Measurements from ENCODE around the gene RBBP5.
"Not testable (repeated sequence)": the region's sequence is repeated elsewhere in the genome, so short reads cannot be mapped to it uniquely, and the experiment has no call there.

RBBP5 gene, protein sequence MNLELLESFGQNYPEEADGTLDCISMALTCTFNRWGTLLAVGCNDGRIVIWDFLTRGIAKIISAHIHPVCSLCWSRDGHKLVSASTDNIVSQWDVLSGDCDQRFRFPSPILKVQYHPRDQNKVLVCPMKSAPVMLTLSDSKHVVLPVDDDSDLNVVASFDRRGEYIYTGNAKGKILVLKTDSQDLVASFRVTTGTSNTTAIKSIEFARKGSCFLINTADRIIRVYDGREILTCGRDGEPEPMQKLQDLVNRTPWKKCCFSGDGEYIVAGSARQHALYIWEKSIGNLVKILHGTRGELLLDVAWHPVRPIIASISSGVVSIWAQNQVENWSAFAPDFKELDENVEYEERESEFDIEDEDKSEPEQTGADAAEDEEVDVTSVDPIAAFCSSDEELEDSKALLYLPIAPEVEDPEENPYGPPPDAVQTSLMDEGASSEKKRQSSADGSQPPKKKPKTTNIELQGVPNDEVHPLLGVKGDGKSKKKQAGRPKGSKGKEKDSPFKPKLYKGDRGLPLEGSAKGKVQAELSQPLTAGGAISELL

DNA sequence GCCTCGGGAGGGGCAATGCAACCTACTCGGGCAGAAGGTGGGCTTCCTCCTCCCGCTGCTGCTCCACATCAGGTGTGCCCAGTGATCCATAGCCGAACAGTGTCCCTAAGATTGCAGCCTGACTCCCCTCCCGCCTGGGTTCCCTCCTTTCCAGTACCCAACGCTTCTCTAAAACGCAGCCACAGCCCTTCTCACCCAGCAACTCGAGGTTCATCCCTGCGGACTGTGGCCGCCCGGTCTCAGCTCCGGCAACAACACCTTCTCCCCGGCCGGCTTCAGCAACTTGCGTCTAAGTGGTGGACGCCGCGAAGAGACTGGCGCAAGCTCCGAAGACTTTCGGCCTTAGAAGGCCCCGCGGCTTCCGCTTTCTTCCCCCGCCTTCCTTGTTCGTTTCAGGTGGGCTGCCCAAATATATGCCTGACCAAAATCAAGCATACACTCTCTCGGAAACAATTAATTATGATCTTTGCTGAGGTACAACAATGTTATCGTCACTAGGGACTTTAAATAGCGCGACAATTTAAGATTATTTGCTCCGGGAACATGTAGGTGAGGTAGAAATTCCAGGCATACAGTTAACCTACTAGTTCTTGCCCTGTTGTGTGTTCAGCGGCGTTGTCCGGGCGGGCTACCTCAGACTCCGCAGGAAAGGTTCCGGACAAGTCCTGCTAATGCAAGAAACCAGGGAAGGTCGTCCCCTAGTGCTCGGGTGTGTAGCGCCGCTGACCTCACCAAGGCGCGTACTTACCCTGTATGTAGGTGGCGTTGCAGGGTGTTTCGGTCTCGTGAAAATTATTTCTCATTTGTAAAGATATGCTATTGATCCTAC is at the start of gene RBBP5:
Gene RBBP5 (minus strand): TSS at position 319 of the 829 bp plus-strand sequence. CDS start 105 bp downstream, at position 214.
- peak; percentile 97 for DNase-seq

DNA sequence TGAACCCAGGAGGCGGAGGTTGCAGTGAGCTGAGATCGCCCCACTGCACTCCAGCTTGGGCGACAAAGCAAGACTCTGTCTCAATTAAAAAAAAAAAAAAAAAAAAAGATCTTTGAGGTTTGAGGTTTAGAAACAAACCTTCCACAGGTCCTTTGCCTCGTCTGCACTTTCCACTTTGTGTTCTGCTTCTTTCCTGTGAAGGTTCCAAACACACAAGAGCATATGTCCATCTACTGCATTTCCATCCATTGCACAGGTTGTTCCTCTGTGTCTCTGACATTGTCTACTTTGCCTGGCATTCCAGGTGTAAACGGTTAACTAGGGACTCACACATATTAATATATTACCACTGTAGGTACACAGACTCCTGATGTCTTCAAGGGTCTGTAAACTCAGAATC is 49.6 kb upstream of the RBBP5 start:
- DNase-seq: no peak

DNA sequence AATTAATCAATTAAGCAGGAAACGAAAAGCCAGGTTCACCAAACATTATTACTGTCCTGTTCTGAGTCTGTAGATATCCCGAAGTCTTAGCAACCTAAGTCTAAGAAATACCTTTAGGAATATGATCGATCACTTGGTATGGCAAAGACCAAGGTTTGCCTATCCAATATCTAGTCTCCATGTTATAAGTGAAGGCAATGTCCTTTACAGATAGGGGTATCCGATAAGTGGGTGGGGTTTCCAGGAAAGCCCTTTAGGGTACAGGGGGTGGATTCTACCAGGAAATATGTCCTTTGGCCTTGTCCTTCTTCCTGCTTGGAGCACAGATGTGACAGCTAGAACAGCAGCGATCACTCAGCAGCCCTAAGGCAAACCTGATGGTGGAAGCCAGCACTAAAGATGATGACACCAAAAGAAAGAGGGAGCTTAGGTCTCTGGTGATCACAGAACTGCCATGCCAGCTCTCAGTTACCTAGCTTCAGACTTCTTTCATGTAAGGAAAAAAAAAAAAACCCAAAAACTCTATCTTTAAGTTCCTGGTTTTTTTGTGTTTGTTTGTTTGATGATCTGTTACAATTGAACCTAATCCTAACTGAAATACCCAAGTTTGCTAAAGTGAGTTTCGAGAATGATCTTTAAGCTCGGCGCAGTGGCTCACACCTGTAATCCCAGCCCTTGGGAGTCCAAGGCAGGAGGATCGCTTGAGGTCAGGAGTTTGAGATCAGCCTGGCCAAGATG is 48.9 kb upstream of the RBBP5 start:
- DNase-seq: no peak

DNA sequence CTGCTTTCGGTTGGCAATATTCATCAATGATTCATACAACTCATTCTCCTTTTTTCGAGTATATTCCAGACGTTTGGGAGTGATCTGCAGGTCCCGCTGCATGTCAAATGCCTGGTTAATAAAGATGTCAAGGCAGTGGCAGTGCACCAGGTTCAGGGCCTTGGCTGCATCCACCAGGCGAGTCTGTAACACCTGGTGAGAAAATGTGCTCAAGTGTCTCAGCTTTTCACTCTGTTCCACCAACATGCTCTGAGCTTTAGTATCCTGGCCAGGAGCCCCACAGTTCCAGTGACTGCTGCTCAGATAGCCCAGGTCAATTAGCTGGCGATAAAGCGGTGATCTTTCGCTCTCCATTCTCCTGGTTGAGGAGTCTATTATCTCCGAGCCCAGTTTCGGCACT is 47.5 kb upstream of the RBBP5 start:
- DNase-seq: no peak

DNA sequence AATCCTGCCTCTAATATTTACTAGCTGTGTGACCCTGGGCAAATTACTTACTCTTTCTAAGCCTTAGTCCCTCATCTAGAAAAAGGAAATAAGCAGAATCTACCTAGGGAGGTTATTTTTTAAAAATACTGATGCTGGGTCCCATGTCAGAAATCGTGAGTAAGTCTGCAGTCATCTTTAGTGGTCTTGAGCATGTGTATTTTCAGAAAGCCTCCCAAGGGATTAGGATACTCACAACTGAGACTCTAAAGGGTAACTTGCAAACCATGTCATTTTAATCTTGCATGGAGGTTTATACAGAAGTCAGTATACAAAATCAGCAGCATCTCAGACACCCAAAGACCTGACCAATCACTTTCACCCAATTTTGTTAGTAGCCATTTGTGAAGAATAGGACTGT is 46.5 kb upstream of the RBBP5 start:
- no peak for DNase-seq

DNA sequence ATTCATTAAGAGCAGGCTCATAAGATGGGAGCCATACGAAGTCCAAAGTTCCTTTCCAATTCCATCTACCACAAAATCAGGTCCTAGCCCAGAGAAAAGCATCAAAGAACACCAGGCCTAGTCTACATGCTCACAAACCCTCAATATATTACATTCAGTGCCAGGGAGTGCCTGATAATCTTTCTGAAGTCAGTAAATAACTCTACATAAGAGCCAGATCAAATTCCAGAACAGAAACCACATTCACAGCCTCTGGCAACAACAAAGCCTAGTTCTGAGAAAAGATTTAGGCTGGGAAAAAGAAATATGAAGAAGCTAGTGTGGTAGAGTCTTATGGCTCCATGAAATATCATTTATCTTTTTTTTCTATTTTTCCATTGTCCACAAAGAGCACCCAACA is 40.5 kb upstream of the RBBP5 start:
- DNase-seq: no peak

DNA sequence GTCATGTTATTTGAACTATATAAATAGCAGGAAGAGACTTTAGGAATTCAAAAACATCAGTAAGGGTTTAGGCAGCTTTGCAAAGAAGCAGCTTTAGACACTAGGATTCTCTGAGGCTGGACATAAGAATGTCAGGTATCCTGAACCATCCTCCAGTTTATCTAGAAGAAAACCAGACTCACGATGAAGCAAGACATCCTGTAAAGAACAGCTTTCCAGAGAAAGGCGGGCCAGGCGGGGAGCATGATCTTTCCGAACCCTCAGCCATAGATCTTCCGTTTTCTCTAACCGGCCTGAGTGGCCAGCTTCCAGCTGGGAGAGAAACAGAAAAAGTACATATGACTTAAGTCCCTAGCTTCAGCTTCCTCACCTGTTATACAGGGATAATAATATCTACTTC is 39.3 kb upstream of the RBBP5 start:
- no peak for DNase-seq

DNA sequence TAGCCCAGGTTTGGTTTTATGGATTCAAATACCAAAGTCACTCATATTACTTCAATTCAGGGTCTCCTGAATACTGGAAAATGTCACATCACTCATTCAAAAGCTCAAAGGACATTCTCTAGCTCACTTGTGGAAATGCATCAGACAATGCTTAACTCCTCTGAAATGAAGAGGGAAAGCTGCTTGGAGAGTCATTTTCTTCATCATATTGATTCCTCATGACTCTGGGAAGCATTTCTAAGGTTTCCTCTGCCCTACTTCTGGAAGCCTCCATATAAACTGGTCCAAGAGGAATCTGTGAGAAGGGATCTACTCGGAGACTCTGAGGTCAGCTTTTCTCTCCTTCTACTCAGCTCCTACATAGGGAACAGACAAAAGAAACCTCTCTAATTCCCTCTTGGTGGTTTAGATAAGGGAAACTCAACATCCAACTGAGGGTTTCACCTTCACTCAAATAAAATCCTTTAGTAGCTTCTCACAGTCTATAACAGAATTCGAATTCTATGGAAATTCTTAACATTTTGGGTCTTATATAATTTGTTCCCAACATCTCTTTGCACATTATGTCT is 36.4 kb upstream of the RBBP5 start:
- no peak for DNase-seq

DNA sequence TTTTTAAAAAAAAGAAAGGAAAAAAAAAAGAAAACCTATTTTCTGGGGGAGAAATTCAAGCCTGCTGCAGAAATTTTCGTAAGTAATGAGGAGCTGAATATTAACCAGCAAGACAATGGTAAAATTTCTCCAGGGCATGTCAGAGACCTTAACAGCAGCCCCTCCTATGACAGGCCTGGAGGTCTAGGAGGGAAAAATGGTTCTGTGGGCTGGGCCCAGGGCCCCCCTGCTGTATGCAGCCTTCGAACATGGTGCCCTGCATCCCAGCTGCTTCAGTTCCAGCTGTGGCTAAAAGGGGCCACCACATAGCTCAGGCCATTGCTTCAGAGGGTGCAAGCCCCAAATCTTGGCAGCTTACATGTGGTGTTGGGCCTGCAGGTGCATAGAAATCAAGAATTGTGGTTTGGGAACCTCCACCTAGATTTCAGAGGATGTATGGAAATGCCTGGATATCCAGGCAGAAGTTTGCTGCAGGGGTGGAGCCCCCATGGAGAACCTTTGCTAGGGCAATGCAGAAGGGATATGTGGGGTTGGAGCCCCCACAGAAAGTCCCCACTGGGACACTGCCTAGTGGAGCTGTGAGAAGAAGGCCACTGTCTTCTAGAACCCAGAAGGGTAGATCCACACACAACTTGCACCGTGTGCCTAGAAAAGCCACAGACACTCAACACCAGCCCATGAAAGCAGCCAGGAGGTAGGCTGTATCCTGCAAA is 34.0 kb upstream of the RBBP5 start:
- DNase-seq: not testable (repeated sequence)

DNA sequence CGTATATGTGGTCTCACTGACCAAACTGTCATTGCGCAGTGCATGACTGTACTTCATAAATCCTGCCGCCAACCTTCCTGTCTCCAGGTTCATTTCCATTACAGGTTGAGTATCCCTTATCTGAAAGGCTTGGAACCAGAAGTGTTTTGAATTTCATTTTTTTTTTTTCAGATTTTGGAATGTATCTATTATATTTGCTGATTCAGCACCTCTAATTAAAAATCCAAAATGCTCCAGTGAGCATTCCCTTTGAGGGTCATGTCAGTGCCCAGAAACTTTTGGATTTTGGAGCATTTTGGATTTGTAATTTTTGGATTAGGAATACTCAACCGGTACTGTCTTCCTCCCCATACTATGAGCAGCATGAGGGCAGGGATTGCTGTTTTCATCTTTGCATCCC is 30.7 kb upstream of the RBBP5 start:
- DNase-seq: no peak

DNA sequence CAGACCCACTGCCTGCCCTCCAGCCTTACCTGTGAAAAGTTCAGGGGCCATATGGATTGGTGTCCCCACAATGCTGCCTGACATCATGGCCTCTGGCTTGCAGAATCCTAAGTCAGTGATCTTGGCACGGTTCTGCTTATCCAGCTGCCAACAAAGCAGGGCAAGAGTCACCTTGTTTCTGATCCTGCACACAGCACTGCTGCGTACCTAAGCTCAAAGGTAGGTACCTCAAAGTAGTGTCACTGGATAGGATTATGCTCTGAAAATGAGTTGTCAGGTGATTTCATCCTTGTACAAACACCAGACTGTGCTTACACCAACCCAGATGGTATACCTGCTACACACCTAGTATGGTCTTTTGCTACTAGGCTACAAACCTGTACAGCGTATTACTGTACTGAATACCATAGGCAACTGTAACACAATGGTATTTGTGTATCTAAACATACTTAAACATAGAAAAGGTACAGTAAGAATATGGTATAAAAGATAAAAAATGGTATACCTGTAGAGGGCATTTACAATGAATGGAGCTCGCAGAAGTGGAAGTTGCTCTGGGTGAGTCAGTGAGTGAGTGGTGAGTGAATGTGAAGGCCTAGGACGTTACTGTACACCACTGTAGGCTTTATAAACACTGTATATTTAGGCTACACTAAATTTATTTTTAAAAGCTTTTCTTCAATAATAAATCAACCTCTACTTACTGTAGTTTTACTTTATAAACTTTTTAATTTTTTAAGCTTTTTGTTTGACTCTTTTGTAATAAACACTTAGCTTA is 29.1 kb upstream of the RBBP5 start:
- no peak for DNase-seq

DNA sequence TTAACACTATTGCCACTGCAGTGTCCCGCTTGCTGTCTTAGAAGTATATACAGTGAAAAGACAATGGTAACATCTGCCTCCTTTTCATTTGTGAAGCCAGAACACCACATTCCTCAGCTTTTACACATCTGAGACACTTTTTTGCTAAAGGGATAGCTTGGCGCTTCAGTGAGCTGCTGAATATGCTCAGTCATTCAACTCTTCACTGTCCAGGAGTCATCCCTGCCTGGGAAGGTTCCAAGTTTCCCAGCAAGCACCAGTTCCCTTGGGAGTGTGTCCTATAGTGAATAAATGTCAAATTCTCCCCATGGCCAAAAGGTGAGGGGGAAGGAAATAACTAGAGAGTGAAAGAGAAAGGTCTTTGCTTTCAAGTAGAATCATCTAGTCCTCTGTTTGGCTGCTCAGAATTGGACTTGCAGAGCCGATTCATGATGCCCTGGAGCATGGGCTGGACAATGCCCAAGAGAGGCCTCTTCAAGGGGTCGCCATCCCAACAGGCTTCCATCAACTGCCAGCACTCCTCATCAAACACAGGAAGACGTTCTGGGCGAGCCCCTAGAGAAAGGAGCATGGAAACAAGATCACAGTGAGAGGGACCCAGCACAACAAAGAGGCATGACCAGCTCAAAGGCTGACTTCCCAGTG is 25.5 kb upstream of the RBBP5 start:
- DNase-seq: no peak

DNA sequence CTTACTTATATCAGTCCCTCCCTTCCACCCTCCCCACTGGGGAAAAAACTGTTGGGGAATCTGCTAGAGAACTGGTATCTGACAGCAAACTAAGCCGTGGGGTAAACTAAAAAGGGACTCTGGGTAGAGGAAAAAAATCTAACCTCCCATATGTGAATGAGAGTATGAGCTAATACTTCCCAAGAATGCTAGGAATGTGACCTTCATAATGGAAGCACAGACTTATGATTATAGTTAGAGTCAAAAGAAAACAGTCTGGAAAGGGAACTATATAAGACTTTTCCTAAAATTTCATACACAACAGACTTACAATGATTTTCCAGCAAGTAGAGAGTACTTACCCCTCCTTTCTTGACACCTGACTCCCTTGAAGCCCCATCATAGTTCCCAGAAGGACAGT is 23.0 kb upstream of the RBBP5 start:
- no peak for DNase-seq

DNA sequence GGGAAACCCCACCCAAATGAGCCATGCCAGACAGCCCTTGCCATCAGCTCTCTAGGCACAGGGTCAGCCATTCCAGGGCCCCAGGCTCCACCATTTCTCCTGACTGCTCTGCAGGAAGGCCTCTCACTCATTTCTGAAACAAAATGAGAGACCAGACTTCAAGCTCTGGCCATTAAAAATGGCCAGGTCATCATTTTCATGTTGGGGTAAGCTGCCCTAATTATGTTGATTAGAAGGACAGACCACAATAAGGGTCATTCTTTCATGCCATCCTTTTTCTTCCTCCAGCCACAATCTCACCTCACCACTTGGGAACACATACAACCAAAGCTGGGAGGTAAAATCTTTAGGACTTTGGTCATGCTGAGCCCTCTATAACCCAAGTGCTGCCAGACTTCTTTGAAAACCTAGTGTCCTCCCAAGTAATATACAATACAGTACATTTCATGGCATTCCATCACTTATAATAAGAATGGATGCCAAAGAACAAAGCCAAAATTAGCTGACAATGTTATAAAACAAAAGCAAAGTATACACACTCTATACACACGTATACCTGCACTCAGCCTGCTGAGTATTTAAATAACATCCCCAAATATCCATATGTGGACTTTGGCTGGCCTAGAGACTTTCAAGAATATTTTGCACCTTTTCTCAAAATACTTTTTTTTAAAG is 22.4 kb upstream of the RBBP5 start:
- DNase-seq: no peak

DNA sequence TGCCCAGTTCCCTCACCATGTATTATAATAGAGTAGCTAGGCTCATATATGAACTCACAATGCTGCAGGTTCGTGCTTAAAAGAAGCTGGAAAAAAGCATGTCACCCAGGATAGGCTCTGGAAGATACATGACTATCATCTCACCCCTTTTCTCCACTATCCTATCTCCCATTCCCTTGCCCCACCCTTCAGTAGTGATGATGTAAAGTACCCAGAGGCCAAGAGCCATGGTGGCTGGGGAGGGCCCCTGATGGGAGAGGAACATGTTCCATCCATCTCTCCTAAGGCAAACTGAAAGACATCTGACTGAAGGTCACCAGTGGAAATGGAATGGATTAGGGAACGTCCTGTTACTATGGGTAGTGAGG is 20.3 kb upstream of the RBBP5 start:
- no peak for DNase-seq

DNA sequence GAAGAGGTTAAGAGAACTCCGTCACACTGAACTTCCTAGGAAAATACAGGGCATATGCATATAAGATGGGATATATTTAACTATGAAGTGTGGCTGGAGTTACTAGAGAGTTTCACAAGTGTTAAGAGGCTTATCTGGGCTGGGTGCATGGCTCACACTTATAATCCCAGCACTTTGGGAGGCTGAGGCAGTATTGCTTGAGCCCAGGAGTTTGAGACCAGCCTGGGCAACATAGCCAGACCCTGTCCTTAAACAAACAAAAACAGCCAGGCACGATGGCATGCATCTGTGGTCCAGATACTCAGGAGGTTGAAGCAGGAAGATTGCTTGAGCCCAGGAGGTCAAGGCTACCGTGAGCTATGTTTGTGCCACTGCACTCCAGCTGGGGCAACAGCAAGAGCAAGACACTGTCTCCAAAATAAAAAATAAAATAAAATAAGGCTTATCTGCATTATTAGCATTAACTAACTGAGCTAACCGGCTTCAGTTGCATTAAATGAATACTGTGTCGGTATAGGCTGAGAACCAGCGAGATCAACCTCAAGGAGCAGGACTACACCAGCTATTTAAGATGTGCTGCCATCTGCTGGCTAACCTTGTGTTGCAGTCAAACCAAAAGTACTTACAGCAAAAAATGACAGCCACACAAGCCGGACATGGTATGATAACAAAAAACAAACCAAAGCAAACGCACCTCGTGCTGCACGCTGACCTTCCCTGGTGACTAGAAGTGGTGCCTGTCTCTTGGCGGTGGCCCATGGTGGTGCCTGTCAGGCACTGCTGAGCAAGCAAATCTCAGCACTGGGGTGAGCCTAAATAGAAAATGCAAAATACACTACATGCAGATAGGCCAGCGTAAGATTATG is 19.7 kb upstream of the RBBP5 start:
- DNase-seq: peak; percentile 77

DNA sequence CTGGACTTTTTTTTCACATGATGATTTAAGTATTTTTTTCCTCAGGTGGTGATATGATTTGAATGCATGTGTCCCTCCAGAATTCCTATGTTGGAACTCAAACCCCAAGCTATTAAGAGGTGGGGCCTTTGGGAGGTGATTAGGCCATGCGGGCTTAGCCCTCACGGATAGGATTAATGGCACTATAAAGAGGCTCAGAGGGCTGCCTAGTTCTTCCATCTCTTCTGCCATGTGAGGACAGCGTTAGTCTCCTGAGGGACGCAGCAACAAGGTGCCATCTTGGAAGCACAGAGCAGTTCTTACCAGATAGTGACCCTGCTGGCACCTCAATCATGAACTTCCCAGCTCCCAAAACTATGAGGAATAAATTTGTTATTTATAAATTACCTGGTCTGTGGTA is 18.3 kb upstream of the RBBP5 start:
- DNase-seq: no peak

DNA sequence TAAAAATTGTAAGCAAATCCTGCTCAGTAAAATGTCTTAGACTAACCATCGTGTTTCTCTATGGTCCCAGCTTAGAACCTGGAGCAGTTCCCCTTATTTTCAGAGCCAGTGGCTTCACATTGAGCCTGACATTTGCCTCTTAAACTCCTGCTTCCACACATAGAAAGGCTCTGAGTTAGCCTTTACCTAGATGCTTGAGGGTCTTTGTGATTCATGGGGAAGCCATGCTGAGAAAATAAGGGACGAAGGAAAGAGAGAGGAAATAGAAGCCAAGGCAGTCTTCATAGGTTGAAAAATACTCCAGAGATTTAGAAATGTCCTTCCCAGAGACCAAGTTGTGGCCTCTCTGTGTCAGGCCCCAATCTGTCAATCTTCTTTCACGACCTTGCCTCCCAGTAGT is 16.1 kb upstream of the RBBP5 start:
- DNase-seq: no peak

DNA sequence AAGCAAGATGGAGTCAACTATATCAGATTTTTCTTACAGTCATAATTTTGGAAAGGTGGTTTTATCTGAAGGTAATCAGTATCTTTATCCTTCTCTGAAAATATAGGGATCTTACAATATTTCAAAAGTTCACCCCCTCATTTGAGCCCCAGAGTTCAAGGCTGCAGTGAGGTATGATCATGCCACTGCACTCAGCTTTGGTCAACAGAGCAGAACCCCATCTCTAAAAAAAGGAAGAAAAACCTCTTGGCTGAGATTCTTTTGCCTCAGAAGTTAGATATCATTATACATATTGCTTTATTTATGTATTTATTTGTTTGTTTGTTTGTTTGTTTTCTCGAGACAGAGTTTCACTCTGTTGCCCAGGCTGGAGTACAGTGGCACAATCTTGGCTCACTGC is 11.5 kb upstream of the RBBP5 start:
- DNase-seq: no peak

Measured in inflammatory macrophage treated with lipopolysaccharide for 4 hours (primary cell).